ENCODE measurements around the gene ACBD6.

The ACBD6 gene

GRCh38 chr1:180498594-180498993 lies 3.8 kb downstream of the ACBD6 start:
- no peak overlapping the region for H3K4me3 ChIP-seq (ENCODE audit: low read depth, low read length)
- no peak overlapping the region for H3K27ac ChIP-seq
- no peaks in the 10 kb centered on the region for H3K27me3 ChIP-seq (replicated peaks)
- no peak for DNase-seq
- peaks cover 2% of the 10 kb centered on the region for H3K36me3 ChIP-seq (replicated peaks)
- in situ Hi-C loops (cut with HindIII; ENCODE audit: low pct_ligation_motif_present, low sequenced_read_pairs) = no loop called here
- no peak for TF ChIP-seq CTCF (IDR thresholded peaks at IDR 0.05; ENCODE audit: low read depth, low read length, missing control alignments)

- Histone ChIP-seq H3K27me3 (replicated peaks) (no peaks in the 10 kb centered on the region), H3K4me3 (ENCODE audit: low read depth, low read length) (no peak overlapping the region), H3K27ac (no peak overlapping the region), H3K36me3 (replicated peaks) (peaks cover 3% of the 10 kb centered on the region)
- DNase-seq = no peak
- in situ Hi-C loops (cut with HindIII; ENCODE audit: low pct_ligation_motif_present, low sequenced_read_pairs) = no loop called here
- TF ChIP-seq CTCF (IDR thresholded peaks at IDR 0.05; ENCODE audit: low read depth, low read length, missing control alignments) = no peak
Observed at GRCh38 chr1:180497826-180498225, 4.6 kb downstream of the ACBD6 start.

- in situ Hi-C loops (cut with HindIII; ENCODE audit: low pct_ligation_motif_present, low sequenced_read_pairs) = no loop called here
- no peak for DNase-seq
- Histone ChIP-seq H3K27me3 (replicated peaks) (no peaks in the 10 kb centered on the region), H3K36me3 (replicated peaks) (peaks cover 4% of the 10 kb centered on the region), H3K4me3 (ENCODE audit: low read depth, low read length) (no peak overlapping the region), H3K27ac (no peak overlapping the region)
- no peak for TF ChIP-seq CTCF (IDR thresholded peaks at IDR 0.05; ENCODE audit: low read depth, low read length, missing control alignments)
Observed at GRCh38 chr1:180494370-180494769, 8.0 kb downstream of the ACBD6 start.

- no peaks in the 10 kb centered on the region for H3K27me3 ChIP-seq (replicated peaks)
- TF ChIP-seq CTCF (IDR thresholded peaks at IDR 0.05; ENCODE audit: low read depth, low read length, missing control alignments) = no peak
- no peak for DNase-seq
- in situ Hi-C loops (cut with HindIII; ENCODE audit: low pct_ligation_motif_present, low sequenced_read_pairs) = no loop called here
- H3K4me3 ChIP-seq (ENCODE audit: low read depth, low read length) = no peak overlapping the region
- no peak overlapping the region for H3K27ac ChIP-seq
- H3K36me3 ChIP-seq (replicated peaks) = peaks cover 4% of the 10 kb centered on the region
Observed at GRCh38 chr1:180489976-180490375, 12.4 kb downstream of the ACBD6 start.

- in situ Hi-C loops (cut with HindIII; ENCODE audit: low pct_ligation_motif_present, low sequenced_read_pairs) = no loop called here
- Histone ChIP-seq H3K27ac (no peak overlapping the region), H3K36me3 (replicated peaks) (peaks cover 4% of the 10 kb centered on the region), H3K4me3 (ENCODE audit: low read depth, low read length) (no peak overlapping the region), H3K27me3 (replicated peaks) (no peaks in the 10 kb centered on the region)
- no peak for TF ChIP-seq CTCF (IDR thresholded peaks at IDR 0.05; ENCODE audit: low read depth, low read length, missing control alignments)
- no peak for DNase-seq
Observed at GRCh38 chr1:180489313-180489712, 13.1 kb downstream of the ACBD6 start.

GRCh38 chr1:180488661-180489060 lies 13.7 kb downstream of the ACBD6 start:
- H3K27ac ChIP-seq = no peak overlapping the region
- in situ Hi-C loops (cut with HindIII; ENCODE audit: low pct_ligation_motif_present, low sequenced_read_pairs) = no loop called here
- DNase-seq = no peak
- H3K4me3 ChIP-seq (ENCODE audit: low read depth, low read length) = no peak overlapping the region
- H3K27me3 ChIP-seq (replicated peaks) = no peaks in the 10 kb centered on the region
- no peak for TF ChIP-seq CTCF (IDR thresholded peaks at IDR 0.05; ENCODE audit: low read depth, low read length, missing control alignments)
- H3K36me3 ChIP-seq (replicated peaks) = peaks cover 4% of the 10 kb centered on the region

Measured in brain microvascular endothelial cell (primary cell).